Sigmoid colon (tissue), 7 donors: ENCODE results near the gene SLC48A1. TPM values are rescaled to one million over a fixed set of nuclear protein-coding genes. Genes with fewer than 3 reads are reported as not detected.
"Not testable (repeated sequence)": the region's sequence is repeated elsewhere in the genome, so short reads cannot be mapped to it uniquely, and the experiment has no call there.

Experiments used
- DNase-seq: peaks from one replicate; pipeline ENCODE4 v3.0.0-alpha.2; 2019
- H3K27ac ChIP-seq, 4 donors: fragments of 200-600 bp; sonication (generic); one replicate each; pipeline ENCODE4 v1.5.1; 2016 to 2019; ENCODE audit warnings: mild to moderate bottlenecking in 1 of 4
- H3K27me3 ChIP-seq, 3 donors: fragments of 200-600 bp; sonication (generic); one replicate each; pipeline ENCODE4 v1.5.1; 2019; ENCODE audit warnings: mild to moderate bottlenecking in 1 of 3
- H3K36me3 ChIP-seq, 4 donors: fragments of 200-600 bp; sonication (generic); one replicate each; pipeline ENCODE4 v1.5.1; 2016 to 2019
- H3K4me1 ChIP-seq, 4 donors: fragments of 200-600 bp; sonication (generic); one replicate each; pipeline ENCODE4 v1.5.1; 2017 to 2019
- H3K4me3 ChIP-seq, 4 donors: fragments of 200-600 bp; sonication (generic); one replicate each; pipeline ENCODE4 v1.5.1; 2017 to 2019; ENCODE audit warnings: mild to moderate bottlenecking in 2 of 4, moderate library complexity in 1 of 4
- H3K9me3 ChIP-seq, 4 donors: fragments of 200-600 bp in 3 of 4; sonication (generic) in 3 of 4; one replicate each; pipeline versions ENCODE4 v1.5.1 to v1.6.1; 2013 to 2019
- EP300 ChIP-seq, 4 donors: sonication (generic); formaldehyde crosslinking; IDR thresholded peaks; one replicate each; pipeline ENCODE4 v1.6.1; 2017; ENCODE audit warnings: antibody characterized with exemption in 4 of 4
- POLR2A ChIP-seq, 2 donors: fragments of 450-650 bp; IDR thresholded peaks; one replicate each; pipeline ENCODE4 v1.6.1; 2016; ENCODE audit warnings: antibody characterized with exemption in 2 of 2, mild to moderate bottlenecking in 2 of 2, moderate library complexity in 2 of 2
- POLR2AphosphoS5 ChIP-seq, 4 donors: sonication (generic); formaldehyde crosslinking; IDR thresholded peaks; one replicate each; pipeline ENCODE4 v1.6.1; 2017; ENCODE audit warnings: antibody characterized with exemption in 4 of 4
- WGBS, 2 donors: extraction: QIAGEN DNeasy Blood & Tissue Kit; methylation state at CpG; one replicate each; pipeline ENCODE4 v1.1.7; 2013; 5-methylcytosine and 5-hydroxymethylcytosine counted together
- intact Hi-C: fragments of 100-400 bp; cut with DNase I; formaldehyde crosslinking; loops from one replicate; pipeline ENCODE4 v1.15.1; 2023
- polyA plus RNA-seq, 3 donors: library from polyadenylated mRNA; stranded (reverse); fragments of 200-250 nt; gene quantifications; one replicate each; pipeline ENCODE4 v1.2.3, GENCODE V29; 2013
- total RNA-seq, 4 donors: library from RNA; depleted of rRNA; stranded (reverse); fragments of >200 nt; gene quantifications; one replicate each; pipeline ENCODE4 v1.1.0, GENCODE V29; 2016
- TF ChIP-seq, protein P1 (sequence below), 4 experiments: fragments of 450-650 bp in 3 of 4; fragments of 200-600 bp in 1 of 4; IDR thresholded peaks; one replicate each; pipeline ENCODE4 v1.5.1; 2016 to 2019; ENCODE audit warnings: antibody characterized with exemption in 4 of 4, mild to moderate bottlenecking in 3 of 4, moderate library complexity in 2 of 4
- donor health status: healthy with polysubstance abuse.
- donor health status: Bipolar disorder and iron deficiency.
- donor health status: healthy.

Gene SLC48A1
- total and polyA plus RNA-seq, 7 donors, result 6.9 to 46.6 (median 30.3) TPM

DNA sequence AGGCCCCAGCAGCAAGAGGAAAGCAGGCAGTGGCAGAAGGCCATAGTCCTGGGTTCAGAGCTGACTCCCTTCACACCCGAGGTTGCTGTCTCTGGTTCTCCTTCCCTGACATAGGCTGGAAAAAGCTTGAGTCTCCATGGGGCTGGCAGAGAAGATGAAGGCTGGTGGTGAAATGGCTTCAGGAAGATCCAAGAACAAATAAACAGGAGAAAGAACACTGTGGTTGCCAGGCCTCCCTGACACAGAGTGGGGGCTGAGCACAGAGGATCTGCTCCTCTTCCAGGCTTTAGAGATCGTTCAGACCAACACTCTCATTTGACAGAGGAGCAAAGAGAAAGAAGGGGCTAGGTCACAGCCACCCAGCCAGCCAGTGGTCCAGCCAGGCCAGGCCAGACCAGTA is 32.4 kb downstream of the SLC48A1 start:
- no peak for DNase-seq
- H3K27ac ChIP-seq, result peak overlapping the region; percentile 98 to 99 (median 99)
- TF ChIP-seq POLR2A (IDR thresholded peaks at IDR 0.05) (no peak), POLR2AphosphoS5 (IDR thresholded peaks at IDR 0.05) (peak in 2 of 4 donors; percentile 38 to 39)
- H3K4me3 ChIP-seq, result no peak overlapping the region
- H3K36me3 ChIP-seq, result no peaks in the 10 kb centered on the region
- no peaks in the 10 kb centered on the region for H3K9me3 ChIP-seq
- intact Hi-C loops, result no loop called here
- no peaks in the 10 kb centered on the region for H3K27me3 ChIP-seq
- 60 to 75% methylated on average over 2 of the region's 2 CpGs for WGBS, 2 donors
- peaks cover 0 to 100% (median 100%) of the 10 kb centered on the region in 4 donors for H3K4me1 ChIP-seq

DNA sequence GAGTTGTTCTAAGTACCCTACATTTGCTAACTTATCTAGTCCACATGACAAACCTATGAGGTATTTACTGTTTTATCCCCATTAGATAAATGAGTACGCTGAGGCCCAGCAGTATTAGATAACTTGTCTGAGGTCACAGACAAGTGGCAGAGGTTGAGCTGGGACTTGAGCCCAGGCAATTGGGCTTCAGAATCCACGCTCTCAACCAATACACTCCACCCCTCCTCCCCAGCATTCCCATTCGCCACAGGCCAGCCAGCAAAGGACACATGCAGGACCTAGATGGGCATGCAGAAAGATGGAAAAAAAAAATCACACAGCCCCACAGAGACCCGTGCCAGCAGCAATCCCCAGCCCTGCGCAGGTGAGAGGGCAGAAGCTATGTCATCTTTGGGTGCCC is 34.3 kb downstream of the SLC48A1 start:
- 70 to 79% methylated on average over 5 of the region's 5 CpGs for WGBS, 2 donors
- Histone ChIP-seq H3K36me3 (no peaks in the 10 kb centered on the region), H3K27ac (peak overlapping the region; percentile 98 to 99 (median 99)), H3K9me3 (no peaks in the 10 kb centered on the region), H3K27me3 (no peaks in the 10 kb centered on the region), H3K4me1 (peaks cover 0 to 100% (median 100%) of the 10 kb centered on the region in 4 donors), H3K4me3 (no peak overlapping the region)
- intact Hi-C loops, result no loop called here
- DNase-seq, result no peak
- TF ChIP-seq EP300 (IDR thresholded peaks at IDR 0.05), result no peak
- TF ChIP-seq, protein P1, sequence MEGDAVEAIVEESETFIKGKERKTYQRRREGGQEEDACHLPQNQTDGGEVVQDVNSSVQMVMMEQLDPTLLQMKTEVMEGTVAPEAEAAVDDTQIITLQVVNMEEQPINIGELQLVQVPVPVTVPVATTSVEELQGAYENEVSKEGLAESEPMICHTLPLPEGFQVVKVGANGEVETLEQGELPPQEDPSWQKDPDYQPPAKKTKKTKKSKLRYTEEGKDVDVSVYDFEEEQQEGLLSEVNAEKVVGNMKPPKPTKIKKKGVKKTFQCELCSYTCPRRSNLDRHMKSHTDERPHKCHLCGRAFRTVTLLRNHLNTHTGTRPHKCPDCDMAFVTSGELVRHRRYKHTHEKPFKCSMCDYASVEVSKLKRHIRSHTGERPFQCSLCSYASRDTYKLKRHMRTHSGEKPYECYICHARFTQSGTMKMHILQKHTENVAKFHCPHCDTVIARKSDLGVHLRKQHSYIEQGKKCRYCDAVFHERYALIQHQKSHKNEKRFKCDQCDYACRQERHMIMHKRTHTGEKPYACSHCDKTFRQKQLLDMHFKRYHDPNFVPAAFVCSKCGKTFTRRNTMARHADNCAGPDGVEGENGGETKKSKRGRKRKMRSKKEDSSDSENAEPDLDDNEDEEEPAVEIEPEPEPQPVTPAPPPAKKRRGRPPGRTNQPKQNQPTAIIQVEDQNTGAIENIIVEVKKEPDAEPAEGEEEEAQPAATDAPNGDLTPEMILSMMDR (IDR thresholded peaks at IDR 0.05), result no peak
- TF ChIP-seq POLR2A (IDR thresholded peaks at IDR 0.05), result no peak
- no peak for TF ChIP-seq POLR2AphosphoS5 (IDR thresholded peaks at IDR 0.05)

DNA sequence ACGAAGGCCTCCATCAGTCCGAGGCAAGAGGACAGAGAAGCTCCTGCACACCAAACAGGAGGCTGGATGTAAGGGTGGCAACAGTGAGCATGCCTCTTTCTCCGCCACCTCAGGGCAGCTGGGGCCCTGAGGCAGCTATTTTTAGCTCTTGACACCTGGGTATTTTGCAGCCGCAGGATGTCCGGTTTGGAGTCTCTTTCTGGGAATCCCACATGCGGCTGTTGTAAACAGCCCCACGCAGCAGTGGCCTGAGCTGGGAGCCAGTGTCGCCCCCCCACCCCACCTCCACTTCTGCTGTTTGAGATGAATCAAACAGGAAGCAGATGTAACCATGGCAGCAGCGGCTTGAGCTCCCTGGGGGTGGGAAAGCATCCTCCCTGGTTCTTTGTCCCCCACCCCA is 35.0 kb downstream of the SLC48A1 start:
- Histone ChIP-seq H3K27ac (peak overlapping the region; percentile 98 to 99 (median 99)), H3K4me1 (peaks cover 0 to 100% (median 98%) of the 10 kb centered on the region in 4 donors), H3K4me3 (no peak overlapping the region), H3K9me3 (no peaks in the 10 kb centered on the region), H3K36me3 (no peaks in the 10 kb centered on the region), H3K27me3 (no peaks in the 10 kb centered on the region)
- intact Hi-C loops, result no loop called here
- DNase-seq, result peak; percentile 83
- peak in 2 of 4 donors; percentile 44 to 69 for TF ChIP-seq POLR2AphosphoS5 (IDR thresholded peaks at IDR 0.05)
- peak in 1 of 4 donors; percentile 51 for TF ChIP-seq EP300 (IDR thresholded peaks at IDR 0.05)
- no peak for TF ChIP-seq POLR2A (IDR thresholded peaks at IDR 0.05)
- TF ChIP-seq, protein P1 (IDR thresholded peaks at IDR 0.05), result no peak
- WGBS, 2 donors, result 32 to 71% methylated on average over 9 of the region's 9 CpGs

DNA sequence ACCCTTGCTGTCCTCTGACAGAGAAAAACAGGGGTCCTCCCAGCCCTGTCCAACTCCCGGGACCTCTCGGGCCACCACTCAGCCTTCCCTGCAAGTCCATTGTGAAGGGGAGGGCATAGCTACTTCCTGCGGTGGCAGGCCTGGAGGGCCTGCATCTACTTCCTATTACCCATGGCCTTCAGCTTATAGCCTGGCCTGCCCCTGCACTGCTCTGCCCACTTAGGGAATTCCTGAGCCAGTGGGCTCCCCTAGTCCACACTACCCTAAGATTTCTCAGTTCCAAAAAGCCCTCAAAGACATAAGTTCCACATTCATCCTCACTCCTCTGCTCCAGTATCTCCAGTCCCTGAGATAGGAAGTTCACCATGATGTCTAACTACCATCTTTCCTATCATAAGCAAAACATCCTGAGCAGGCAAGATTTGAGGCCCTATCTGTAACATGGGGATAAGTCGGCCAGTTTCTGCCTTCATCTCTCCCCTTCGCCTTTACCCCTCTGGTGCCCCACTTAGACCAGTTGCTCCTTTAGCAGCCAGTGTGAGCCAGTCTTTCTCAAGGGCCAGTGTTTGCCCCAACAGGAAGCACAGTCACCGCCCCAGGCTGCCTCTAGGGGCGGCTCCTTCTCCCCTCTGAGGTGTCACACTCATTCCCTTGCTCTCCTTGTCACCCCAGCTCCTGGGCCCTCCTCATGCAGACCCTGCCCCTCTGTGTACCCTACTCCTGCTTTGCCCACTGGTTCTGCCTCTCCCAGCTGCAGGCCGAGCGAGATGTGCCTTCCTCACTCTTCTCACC is 35.7 kb downstream of the SLC48A1 start:
- TF ChIP-seq, protein P1 (IDR thresholded peaks at IDR 0.05), result peak in 1 of 4 experiments; percentile 8
- TF ChIP-seq POLR2AphosphoS5 (IDR thresholded peaks at IDR 0.05), result no peak
- Histone ChIP-seq H3K9me3 (no peaks in the 10 kb centered on the region), H3K4me3 (no peak overlapping the region), H3K4me1 (peaks cover 0 to 100% (median 98%) of the 10 kb centered on the region in 4 donors), H3K27me3 (no peaks in the 10 kb centered on the region), H3K36me3 (no peaks in the 10 kb centered on the region), H3K27ac (peak overlapping the region; percentile 98 to 99 (median 99))
- intact Hi-C loops, result no loop called here
- WGBS, 2 donors, result 53 to 82% methylated on average over 9 of the region's 9 CpGs
- DNase-seq, result no peak

DNA sequence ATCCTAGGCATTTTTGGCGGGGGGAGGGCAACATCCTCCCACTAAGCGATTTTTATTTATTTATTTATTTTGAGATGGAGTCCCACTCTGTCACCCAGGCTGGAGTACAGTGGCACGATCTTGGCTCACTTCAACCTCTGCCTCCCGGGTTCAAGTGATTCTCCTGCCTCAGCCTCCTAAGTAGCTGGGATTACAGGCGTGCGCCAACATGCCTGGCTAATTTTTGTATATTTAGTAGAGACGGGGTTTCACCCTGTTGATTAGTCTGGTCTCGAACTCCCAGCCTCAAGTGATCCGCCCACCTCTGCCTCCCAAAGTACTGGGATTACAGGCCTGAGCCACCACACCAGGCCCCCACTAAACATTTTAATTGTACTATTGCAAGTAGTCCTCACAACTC is 36.5 kb downstream of the SLC48A1 start:
- DNase-seq, H3K9me3 ChIP-seq, H3K4me3 ChIP-seq, H3K27me3 ChIP-seq, H3K36me3 ChIP-seq, intact Hi-C loops: not testable (repeated sequence)
- Histone ChIP-seq H3K4me1 (peaks cover 0 to 100% (median 98%) of the 10 kb centered on the region in 4 donors), H3K27ac (peak overlapping the region; percentile 98 to 99 (median 99))
- WGBS, 2 donors, result 86 to 92% methylated on average over 9 of the region's 9 CpGs
